ENCODE measurements around the gene GDI1.

The GDI1 gene

DNA sequence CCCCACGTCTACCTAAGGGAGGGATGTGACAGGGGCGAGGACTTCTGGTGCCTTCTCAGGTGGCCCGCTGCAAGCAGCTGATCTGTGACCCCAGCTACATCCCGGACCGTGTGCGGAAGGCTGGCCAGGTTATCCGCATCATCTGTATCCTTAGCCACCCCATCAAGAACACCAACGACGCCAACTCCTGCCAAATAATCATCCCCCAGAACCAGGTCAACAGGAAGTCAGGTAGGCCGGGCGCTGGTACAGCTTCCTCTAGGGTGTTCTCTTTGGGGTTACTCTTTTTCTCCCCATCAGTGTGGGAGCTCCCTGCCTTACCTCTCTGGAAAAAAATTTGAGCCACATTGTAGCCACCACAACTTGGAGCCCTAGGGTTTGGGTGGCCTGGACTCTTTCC lies 4.6 kb downstream of the GDI1 start:
- Histone ChIP-seq H3K4me1 (ENCODE audit: control insufficient read depth, insufficient read depth, low read length) (no peaks in the 10 kb centered on the region), H3K9ac (ENCODE audit: low read depth, low read length) (no peak overlapping the region), H3K27ac (ENCODE audit: low read depth, low read length) (no peak overlapping the region), H3K9me3 (ENCODE audit: control insufficient read depth, insufficient read depth, low read length) (peaks cover 30% of the 10 kb centered on the region), H3K36me3 (ENCODE audit: control insufficient read depth, insufficient read depth, low read length) (peaks cover 39% of the 10 kb centered on the region), H3K4me3 (ENCODE audit: low read depth, low read length) (no peak overlapping the region), H3K27me3 (ENCODE audit: control insufficient read depth, insufficient read depth, low read length) (no peaks in the 10 kb centered on the region)

DNA sequence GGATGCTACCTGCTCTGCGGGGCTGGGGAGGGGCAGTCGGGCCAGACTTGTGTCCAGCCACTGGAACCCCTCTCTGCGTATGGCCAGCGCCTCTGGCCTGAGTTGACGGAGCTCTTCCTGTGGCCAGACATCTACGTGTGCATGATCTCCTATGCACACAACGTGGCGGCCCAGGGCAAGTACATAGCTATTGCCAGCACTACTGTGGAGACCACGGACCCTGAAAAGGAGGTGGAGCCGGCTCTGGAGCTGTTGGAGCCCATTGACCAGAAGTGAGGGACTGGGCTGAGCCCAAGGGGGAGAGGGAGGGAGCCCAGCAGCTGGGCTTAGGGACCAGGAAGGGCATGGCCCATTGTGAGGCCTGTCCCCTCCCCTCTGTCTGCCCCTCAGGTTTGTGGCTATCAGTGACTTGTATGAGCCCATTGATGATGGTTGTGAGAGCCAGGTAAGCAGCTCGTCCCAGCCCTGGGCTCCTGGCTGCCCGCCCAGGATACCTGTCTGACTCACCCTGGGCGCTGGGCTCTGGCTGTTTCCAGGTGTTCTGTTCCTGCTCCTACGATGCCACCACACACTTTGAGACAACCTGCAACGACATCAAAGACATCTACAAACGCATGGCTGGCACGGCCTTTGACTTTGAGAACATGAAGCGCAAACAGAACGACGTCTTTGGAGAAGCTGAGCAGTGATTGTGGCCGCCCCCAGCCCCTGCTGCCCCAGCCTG lies 5.2 kb downstream of the GDI1 start:
- Histone ChIP-seq H3K36me3 (ENCODE audit: control insufficient read depth, insufficient read depth, low read length) (peaks cover 39% of the 10 kb centered on the region), H3K9me3 (ENCODE audit: control insufficient read depth, insufficient read depth, low read length) (peaks cover 36% of the 10 kb centered on the region), H3K27me3 (ENCODE audit: control insufficient read depth, insufficient read depth, low read length) (no peaks in the 10 kb centered on the region), H3K4me1 (ENCODE audit: control insufficient read depth, insufficient read depth, low read length) (no peaks in the 10 kb centered on the region), H3K9ac (ENCODE audit: low read depth, low read length) (no peak overlapping the region), H3K27ac (ENCODE audit: low read depth, low read length) (no peak overlapping the region), H3K4me3 (ENCODE audit: low read depth, low read length) (no peak overlapping the region)

DNA sequence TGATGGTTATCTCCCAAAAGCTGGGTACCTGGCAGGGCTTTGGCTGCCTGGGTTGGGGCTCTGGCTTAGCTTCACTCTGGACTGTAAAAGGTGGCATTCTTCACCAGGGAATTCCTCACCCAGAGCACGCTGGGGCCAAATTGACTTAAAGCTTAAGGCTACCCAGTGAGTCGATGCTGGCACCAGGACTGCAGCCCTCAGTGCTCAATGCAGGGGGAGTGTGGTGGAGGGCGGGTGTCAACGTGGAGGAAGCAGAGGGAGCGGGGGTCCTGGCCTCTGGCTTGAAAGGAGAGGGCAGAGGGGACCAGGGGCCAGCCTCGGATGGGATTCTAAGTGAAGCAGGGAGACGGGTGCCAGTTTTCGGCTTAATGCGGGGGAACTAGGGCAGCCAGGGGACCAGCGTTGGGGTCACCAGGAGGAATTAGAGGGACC lies 6.5 kb downstream of the GDI1 start:
- Histone ChIP-seq H3K9me3 (ENCODE audit: control insufficient read depth, insufficient read depth, low read length) (peaks cover 34% of the 10 kb centered on the region), H3K4me3 (ENCODE audit: low read depth, low read length) (peak overlapping the region; percentile 50), H3K36me3 (ENCODE audit: control insufficient read depth, insufficient read depth, low read length) (peaks cover 38% of the 10 kb centered on the region), H3K27ac (ENCODE audit: low read depth, low read length) (peak overlapping the region; percentile 21), H3K27me3 (ENCODE audit: control insufficient read depth, insufficient read depth, low read length) (no peaks in the 10 kb centered on the region), H3K9ac (ENCODE audit: low read depth, low read length) (no peak overlapping the region), H3K4me1 (ENCODE audit: control insufficient read depth, insufficient read depth, low read length) (no peaks in the 10 kb centered on the region)

DNA sequence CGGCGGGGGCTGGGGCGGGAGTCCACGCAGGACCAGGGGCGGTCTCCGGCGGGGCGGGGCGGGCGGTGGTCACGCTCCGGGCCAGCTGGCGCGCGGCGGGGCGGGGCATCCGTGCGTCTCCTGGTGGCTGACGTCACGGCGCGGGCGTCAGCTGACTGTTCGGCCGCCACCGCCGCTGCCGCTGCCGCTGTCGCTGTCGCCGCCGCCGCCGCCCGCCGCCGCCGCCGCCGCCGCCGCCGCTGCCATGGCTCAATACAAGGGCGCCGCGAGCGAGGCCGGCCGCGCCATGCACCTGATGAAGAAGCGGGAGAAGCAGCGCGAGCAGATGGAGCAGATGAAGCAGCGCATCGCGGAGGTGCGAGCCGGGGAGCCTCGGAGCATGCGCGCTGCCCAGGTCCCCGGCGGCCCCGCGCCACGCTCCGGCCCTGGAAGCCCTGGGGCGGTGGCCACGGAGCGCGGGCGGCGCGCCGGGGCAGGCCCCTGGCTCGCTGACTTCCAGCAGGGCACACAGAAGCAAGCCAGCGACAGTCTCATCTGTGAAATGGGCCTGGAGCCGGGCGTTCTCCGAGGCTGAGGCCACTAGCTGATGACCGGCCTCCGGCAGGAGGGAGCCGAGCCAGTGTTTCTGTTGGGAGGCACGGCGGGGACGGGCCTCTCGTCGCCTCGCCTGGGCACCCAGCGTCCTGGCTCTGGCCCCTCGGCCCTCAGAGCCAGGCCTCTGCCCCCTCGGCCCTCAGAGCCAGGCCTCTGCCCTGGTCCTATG lies 7.2 kb downstream of the GDI1 start, which contains the start of gene FAM50A:
Gene FAM50A, plus strand, starts transcription at position 150 of the 763 bp plus-strand sequence. Its CDS starts 95 bp downstream, at position 245.
- H3K4me1 ChIP-seq (ENCODE audit: control insufficient read depth, insufficient read depth, low read length): no peaks in the 10 kb centered on the region
- H3K27me3 ChIP-seq (ENCODE audit: control insufficient read depth, insufficient read depth, low read length): no peaks in the 10 kb centered on the region
- H3K36me3 ChIP-seq (ENCODE audit: control insufficient read depth, insufficient read depth, low read length): peaks cover 39% of the 10 kb centered on the region
- peaks cover 34% of the 10 kb centered on the region for H3K9me3 ChIP-seq (ENCODE audit: control insufficient read depth, insufficient read depth, low read length)
- peak within 1 kb of the TSS; percentile 57 for H3K4me3 ChIP-seq (ENCODE audit: low read depth, low read length)
- no peak within 1 kb of the TSS; the same call in 1 of the 2 replicates for H3K9ac ChIP-seq (ENCODE audit: low read depth, low read length)
- H3K27ac ChIP-seq (ENCODE audit: low read depth, low read length): peak within 1 kb of the TSS; percentile 21

DNA sequence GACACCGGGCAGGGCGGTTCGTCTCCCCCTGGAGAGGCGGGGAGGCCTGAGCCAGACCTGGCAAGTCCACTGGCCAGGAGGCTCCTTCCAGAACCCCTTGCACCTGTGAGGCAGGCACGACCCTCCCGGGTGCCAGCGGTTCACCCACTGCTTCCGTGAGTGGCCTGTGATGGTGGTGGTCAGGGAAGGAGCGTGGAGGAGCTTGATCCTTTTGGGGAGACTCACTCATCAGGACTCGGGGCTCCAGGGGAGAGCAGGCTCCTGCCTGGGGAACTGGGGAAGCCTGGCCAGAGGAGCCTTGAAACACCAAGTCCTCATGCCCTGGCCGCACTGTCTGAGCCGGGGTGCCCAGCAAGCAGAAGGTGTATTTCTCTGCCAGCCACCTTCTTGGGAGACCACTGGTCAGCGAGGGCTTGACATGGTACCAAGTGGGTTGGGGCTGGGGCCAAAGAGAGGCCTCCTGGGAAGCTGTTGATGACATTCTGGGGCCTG lies 7.8 kb downstream of the GDI1 start:
- Histone ChIP-seq H3K4me1 (ENCODE audit: control insufficient read depth, insufficient read depth, low read length) (no peaks in the 10 kb centered on the region), H3K36me3 (ENCODE audit: control insufficient read depth, insufficient read depth, low read length) (peaks cover 42% of the 10 kb centered on the region), H3K9me3 (ENCODE audit: control insufficient read depth, insufficient read depth, low read length) (peaks cover 34% of the 10 kb centered on the region), H3K4me3 (ENCODE audit: low read depth, low read length) (peak overlapping the region; percentile 57), H3K27me3 (ENCODE audit: control insufficient read depth, insufficient read depth, low read length) (no peaks in the 10 kb centered on the region), H3K9ac (ENCODE audit: low read depth, low read length) (no peak overlapping the region), H3K27ac (ENCODE audit: low read depth, low read length) (no peak overlapping the region)

DNA sequence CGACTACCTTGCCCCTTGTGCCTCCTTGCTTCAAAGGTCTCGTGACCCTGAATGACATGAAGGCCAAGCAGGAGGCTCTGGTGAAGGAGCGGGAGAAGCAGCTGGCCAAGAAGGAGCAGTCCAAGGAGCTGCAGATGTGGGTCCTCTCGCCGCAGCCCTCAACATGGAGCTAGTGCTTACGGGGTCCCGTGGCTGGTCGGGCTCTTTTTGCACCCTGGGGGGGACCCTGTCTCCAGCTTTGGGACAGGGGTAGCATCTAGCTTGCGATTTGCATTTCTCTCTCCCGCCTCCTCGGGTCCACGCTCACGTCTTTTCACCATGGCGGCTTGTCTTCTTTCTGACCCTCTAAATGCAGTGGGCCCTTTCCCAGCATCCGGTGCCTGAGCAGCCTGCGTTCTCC lies 8.8 kb downstream of the GDI1 start:
- H3K9ac ChIP-seq (ENCODE audit: low read depth, low read length): no peak overlapping the region

DNA sequence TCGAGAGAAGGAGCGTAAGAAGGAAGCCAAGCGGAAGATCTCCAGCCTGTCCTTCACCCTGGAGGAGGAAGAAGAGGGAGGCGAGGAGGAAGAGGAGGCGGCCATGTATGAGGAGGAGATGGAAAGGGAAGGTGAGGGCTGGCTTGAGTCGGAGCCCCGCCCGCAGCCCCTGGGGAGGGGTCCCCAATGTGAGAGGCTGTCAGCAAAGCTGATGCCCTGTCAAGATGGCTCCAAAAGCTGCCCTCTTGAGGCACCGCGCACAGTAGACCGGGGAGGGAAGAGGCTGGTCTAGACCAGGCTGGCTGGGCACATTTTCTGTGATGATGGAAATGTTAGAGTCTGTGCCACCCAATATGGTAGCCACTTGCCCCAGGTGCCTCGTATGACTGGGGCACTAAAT lies 9.5 kb downstream of the GDI1 start:
- Histone ChIP-seq H3K4me3 (ENCODE audit: low read depth, low read length) (no peak overlapping the region), H3K9me3 (ENCODE audit: control insufficient read depth, insufficient read depth, low read length) (peaks cover 36% of the 10 kb centered on the region), H3K27me3 (ENCODE audit: control insufficient read depth, insufficient read depth, low read length) (no peaks in the 10 kb centered on the region), H3K27ac (ENCODE audit: low read depth, low read length) (no peak overlapping the region), H3K4me1 (ENCODE audit: control insufficient read depth, insufficient read depth, low read length) (no peaks in the 10 kb centered on the region), H3K36me3 (ENCODE audit: control insufficient read depth, insufficient read depth, low read length) (peaks cover 38% of the 10 kb centered on the region), H3K9ac (ENCODE audit: low read depth, low read length) (no peak overlapping the region)

More for the DNA sequence above, 8.8 kb downstream of the GDI1 start:
- H3K36me3 ChIP-seq (ENCODE audit: control insufficient read depth, insufficient read depth, low read length): peaks cover 42% of the 10 kb centered on the region
- no peaks in the 10 kb centered on the region for H3K27me3 ChIP-seq (ENCODE audit: control insufficient read depth, insufficient read depth, low read length)
- no peak overlapping the region for H3K27ac ChIP-seq (ENCODE audit: low read depth, low read length)
- no peaks in the 10 kb centered on the region for H3K4me1 ChIP-seq (ENCODE audit: control insufficient read depth, insufficient read depth, low read length)
- H3K4me3 ChIP-seq (ENCODE audit: low read depth, low read length): no peak overlapping the region
- peaks cover 30% of the 10 kb centered on the region for H3K9me3 ChIP-seq (ENCODE audit: control insufficient read depth, insufficient read depth, low read length)

DNA sequence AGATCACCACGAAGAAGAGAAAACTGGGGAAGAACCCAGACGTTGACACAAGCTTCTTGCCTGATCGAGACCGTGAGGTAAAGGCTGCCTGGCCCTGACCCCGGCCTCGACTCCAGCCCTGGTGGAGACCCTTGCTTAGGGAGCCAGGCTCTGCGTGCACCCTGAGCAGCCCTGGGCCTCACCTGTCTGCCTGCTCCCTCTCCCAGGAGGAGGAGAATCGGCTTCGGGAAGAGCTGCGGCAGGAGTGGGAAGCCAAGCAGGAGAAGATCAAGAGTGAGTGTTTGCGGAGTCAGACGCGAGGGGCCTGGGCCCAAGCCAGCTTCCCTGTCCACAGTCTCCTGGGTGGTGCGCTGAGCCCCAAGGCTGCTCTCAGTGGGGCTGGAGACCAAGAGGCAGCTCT lies 11.5 kb downstream of the GDI1 start:
- H3K27ac ChIP-seq (ENCODE audit: low read depth, low read length): no peak overlapping the region
- no peaks in the 10 kb centered on the region for H3K27me3 ChIP-seq (ENCODE audit: control insufficient read depth, insufficient read depth, low read length)
- no peaks in the 10 kb centered on the region for H3K4me1 ChIP-seq (ENCODE audit: control insufficient read depth, insufficient read depth, low read length)
- no peak overlapping the region for H3K4me3 ChIP-seq (ENCODE audit: low read depth, low read length)
- H3K9me3 ChIP-seq (ENCODE audit: control insufficient read depth, insufficient read depth, low read length): peaks cover 47% of the 10 kb centered on the region
- no peak overlapping the region for H3K9ac ChIP-seq (ENCODE audit: low read depth, low read length)
- peaks cover 25% of the 10 kb centered on the region for H3K36me3 ChIP-seq (ENCODE audit: control insufficient read depth, insufficient read depth, low read length)

DNA sequence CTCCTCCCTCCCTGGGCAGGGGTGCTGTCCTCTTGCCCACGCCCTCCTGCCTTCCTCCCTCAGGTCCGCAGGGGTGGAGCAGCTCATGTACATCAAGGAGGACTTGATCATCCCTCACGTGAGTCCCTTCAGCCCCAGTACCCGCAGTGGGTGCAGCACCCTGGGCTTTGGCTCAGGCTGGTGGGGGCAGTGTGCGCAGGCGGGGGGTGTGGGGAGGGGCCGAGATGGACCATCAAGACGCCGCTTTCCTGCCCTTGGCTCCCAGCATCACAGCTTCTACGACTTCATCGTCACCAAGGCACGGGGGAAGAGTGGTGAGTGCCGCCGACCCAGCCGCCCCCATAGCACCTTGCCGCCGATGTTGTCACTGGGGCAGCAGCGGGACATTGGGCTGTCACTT lies 12.7 kb downstream of the GDI1 start:
- Histone ChIP-seq H3K4me3 (ENCODE audit: low read depth, low read length) (no peak overlapping the region), H3K9me3 (ENCODE audit: control insufficient read depth, insufficient read depth, low read length) (peaks cover 54% of the 10 kb centered on the region), H3K27ac (ENCODE audit: low read depth, low read length) (no peak overlapping the region), H3K27me3 (ENCODE audit: control insufficient read depth, insufficient read depth, low read length) (no peaks in the 10 kb centered on the region), H3K9ac (ENCODE audit: low read depth, low read length) (no peak overlapping the region), H3K4me1 (ENCODE audit: control insufficient read depth, insufficient read depth, low read length) (no peaks in the 10 kb centered on the region), H3K36me3 (ENCODE audit: control insufficient read depth, insufficient read depth, low read length) (peaks cover 25% of the 10 kb centered on the region)

DNA sequence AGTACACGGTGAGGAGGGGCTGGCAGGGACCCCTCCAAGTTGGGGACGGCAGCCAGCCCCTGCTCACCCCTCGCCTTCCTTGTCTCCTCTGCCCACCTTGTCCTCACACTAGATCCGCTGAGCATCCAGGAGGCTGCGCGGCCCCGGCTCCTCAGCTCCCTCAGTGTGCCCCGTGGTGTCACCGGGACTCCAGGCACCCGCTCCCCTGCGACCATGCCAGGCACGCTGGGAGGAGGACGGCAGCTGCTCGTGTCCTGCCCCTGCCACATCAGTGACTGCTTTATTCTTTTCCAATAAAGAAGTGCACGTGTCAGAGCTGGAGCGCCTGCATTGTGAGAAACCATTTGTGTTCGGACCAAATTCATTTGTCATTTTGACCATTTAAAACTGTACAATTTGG lies 13.4 kb downstream of the GDI1 start:
- H3K27me3 ChIP-seq (ENCODE audit: control insufficient read depth, insufficient read depth, low read length): no peaks in the 10 kb centered on the region
- H3K9ac ChIP-seq (ENCODE audit: low read depth, low read length): no peak overlapping the region
- no peaks in the 10 kb centered on the region for H3K4me1 ChIP-seq (ENCODE audit: control insufficient read depth, insufficient read depth, low read length)
- H3K9me3 ChIP-seq (ENCODE audit: control insufficient read depth, insufficient read depth, low read length): peaks cover 52% of the 10 kb centered on the region
- no peak overlapping the region for H3K27ac ChIP-seq (ENCODE audit: low read depth, low read length)
- no peak overlapping the region for H3K4me3 ChIP-seq (ENCODE audit: low read depth, low read length)
- peaks cover 25% of the 10 kb centered on the region for H3K36me3 ChIP-seq (ENCODE audit: control insufficient read depth, insufficient read depth, low read length)

DNA sequence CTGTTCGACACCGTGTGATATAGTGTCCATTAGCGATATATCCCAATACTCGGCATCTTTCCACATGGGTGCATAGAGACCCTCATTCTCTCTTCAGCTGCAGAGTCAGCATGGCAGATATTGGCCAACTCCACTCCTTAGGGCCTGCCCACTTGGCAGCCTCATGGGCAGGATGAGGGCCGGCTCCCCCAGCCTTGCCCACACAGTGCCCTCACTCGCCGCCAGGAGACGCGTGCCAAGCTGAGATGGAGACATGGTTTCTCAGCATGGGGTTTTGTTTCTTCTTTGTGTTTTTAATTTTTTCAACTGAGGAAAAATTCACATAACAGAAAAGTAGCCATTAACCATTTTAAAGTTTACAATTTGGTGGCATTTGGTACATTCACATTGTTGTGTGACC lies 15.9 kb downstream of the GDI1 start:
- Histone ChIP-seq H3K4me1 (ENCODE audit: control insufficient read depth, insufficient read depth, low read length) (no peaks in the 10 kb centered on the region), H3K9ac (ENCODE audit: low read depth, low read length) (no peak overlapping the region), H3K4me3 (ENCODE audit: low read depth, low read length) (no peak overlapping the region), H3K27me3 (ENCODE audit: control insufficient read depth, insufficient read depth, low read length) (no peaks in the 10 kb centered on the region), H3K27ac (ENCODE audit: low read depth, low read length) (no peak overlapping the region), H3K36me3 (ENCODE audit: control insufficient read depth, insufficient read depth, low read length) (peaks cover 25% of the 10 kb centered on the region), H3K9me3 (ENCODE audit: control insufficient read depth, insufficient read depth, low read length) (peaks cover 35% of the 10 kb centered on the region)

All from HUES48 (cell line).